Erythroblast (primary cell): ENCODE measurements around the gene PLA2G6.
"Not testable (repeated sequence)": the region's sequence is repeated elsewhere in the genome, so short reads cannot be mapped to it uniquely, and the experiment has no call there.

ENCODE experiments used
- DNase-seq, 2 experiments: peaks; one replicate each; lab custom pipeline; 2025; lab: John Stamatoyannopoulos, UW
- GATA1 ChIP-seq: IDR thresholded peaks from 2 replicates; pipeline ENCODE4 v1.6.1; 2011; ENCODE audit warnings: low read depth, mild to moderate bottlenecking, control low read depth, low read length, moderate library complexity
- POLR2A ChIP-seq: IDR thresholded peaks from 2 replicates; pipeline ENCODE4 v1.6.1; 2011; ENCODE audit warnings: mild to moderate bottlenecking, low read length

PLA2G6 gene

DNA sequence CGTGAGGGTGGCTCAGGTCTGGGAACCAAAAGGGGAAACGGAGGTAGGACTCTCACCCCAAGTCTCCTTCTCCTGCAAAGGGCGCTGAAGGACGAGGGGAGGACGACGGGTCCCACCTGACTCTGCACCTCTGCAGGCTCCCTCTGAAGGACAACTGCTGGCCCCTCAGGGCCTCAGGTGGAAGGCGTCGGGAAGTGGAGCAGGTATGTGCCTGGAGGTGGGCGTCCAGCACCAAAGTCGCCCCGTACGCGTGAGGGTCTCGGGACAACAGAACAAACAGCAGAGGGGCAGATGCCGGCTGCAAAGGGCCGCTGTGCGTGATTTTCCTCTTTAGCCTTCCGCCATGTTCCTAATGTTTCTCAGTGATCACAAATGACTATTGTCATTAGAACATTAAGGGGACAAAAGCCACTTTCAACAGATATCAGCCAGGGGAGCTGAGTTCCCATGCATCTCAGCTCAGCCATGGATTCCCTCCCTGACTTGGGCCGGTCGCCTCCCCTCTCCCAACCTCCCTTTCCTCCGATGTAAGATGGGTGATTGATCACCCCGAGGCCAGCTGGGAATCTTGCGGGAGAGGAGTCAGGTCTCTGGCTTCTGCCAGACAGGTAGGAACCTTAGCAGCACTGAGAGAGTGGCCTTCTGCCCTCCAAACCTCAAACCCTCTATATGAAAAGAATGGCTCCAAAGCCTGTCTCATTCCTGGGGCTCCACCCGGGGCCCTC, 98.5 kb downstream of the PLA2G6 start:
- DNase-seq: no peak
- TF ChIP-seq POLR2A (no peak), GATA1 (no peak)

DNA sequence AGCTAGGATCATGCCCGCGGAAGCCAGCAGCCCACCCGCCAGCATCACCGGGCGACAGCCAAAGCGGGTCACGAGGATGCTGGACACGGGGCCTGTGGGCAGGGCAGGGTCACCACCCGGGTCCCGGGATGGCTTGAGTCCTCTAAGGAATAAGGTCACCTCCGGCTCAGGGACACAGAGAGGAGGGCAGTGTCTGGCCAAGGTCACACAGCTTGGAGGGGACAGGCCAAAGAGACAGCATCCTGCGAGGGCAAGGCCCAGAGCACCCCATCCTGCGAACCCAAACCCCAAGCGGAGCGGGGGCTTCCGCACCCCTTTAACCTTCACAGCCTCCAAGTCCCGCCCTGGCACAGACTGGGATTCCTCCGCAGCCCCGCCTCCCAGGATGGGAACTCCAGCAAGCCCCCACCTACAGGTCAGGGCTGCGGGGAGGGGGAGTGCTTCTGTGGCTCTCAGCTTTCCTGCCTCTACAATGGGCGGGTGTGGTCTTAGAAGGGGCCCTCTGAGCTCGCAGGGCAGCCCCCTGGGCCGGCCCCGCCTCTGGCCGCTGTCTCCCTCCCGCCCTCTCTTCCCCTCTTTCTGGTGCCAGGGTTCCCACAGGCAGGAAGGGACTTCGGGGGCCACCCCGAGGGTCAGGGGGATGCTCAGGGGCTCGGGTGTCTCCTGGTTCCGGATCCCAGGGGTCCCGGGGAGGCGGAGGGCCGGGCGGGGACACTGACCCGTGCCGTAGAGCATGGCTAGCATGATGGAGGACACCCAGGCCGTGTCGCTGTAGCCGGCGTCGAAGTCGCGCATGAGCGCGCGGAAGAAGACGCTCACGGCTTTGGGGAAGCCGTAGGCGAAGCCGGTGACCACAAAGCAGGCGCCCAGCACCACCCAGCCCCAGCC, 99.4 kb downstream of the PLA2G6 start:
- TF ChIP-seq POLR2A: no peak
- no peak for TF ChIP-seq GATA1
- no peak for DNase-seq

DNA sequence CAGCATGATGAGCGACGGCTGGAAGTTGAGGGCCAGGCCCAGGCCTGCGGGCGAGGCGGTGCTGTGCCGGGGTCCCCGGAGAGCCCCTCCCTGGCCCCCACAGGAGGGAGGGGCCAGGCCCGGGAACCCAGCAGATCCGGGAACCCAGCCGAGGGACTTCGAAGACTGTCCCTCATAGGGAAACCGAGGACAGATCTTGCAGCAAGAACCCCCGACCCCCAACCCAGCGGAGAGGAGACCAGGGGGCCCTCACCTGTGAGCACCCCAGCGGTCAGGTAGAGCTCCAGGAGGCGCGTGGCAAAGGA, 100.0 kb downstream of the PLA2G6 start:
- no peak for DNase-seq
- TF ChIP-seq GATA1: no peak

DNA sequence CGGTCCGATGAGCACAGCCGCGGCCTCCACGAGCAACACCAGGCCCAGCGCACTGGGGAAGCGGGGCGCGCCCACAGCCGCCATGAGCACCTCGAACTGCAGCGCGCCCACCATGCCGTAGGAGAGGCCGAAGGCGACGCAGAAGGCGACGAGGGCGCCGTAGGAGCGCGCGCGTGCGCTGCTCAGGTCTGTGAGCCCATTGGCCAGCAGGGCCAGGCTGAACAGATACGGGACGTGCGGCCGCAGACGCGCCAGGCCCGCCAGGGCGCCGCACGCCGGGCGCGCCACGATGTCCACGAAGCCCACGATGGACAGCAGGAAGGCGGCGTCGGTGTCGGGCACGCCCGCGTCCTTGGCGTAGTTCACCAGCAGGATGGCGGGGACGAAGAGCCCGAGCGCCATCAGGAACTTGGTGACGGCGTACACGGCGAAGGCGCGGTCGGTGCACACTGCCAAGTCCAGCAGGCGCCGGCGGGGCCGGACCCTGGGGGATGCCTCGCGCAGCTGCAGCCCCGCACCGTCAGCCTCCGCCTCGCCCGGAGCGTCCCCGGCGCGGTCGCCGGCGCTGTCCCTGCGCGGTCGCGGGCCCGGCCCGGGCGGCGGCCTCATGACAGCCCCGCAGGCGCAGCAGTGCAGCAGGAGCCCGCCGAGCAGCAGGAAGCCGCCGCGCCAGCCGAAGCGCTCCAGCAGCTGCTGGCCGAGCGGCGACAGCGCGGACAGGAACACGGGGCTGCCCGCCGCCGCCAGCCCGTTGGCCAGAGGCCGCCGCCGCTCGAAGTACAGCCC, 100.6 kb downstream of the PLA2G6 start:
- TF ChIP-seq POLR2A: no peak
- DNase-seq: peak; percentile 32 to 35

DNA sequence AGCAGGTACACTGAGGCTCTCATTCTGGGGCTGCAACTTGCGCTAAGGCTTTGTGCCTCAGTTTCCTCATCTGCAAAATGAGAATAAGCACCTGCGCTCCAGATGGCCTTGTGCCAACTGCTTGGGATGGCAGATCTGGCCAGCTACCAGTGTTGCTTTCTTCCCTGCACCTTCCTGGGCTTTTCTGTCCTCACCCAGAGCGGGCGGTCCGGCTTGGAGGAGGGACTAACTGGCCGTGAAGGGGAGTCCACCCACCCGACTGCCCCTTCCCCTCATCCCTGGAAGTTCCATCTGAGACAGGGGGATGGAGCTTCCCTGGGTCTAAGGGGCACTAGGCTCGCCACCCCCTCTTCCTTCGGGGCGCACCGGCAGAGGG, 101.2 kb downstream of the PLA2G6 start:
- no peak for DNase-seq
- TF ChIP-seq POLR2A: no peak
- no peak for TF ChIP-seq GATA1

DNA sequence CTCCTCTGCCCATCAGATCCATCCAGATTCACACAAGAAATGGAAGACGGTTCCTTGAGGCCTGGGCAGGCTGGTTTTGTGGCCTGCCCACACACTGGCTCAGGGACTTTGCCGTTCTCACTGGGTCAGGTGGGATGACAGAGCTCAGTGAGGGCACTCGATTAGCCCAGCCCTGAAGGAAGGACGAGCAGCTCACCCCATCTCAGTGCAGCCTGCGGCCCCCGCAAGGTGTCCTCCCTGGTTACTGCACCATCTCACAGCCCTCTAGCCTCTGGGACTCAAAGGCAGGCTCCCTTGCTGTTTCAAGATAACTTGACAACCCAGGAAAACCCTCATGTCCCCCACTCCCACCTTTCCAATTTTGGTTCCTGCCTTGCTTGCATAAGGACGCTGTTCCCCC, 101.8 kb downstream of the PLA2G6 start:
- no peak for DNase-seq
- TF ChIP-seq POLR2A: no peak
- no peak for TF ChIP-seq GATA1

DNA sequence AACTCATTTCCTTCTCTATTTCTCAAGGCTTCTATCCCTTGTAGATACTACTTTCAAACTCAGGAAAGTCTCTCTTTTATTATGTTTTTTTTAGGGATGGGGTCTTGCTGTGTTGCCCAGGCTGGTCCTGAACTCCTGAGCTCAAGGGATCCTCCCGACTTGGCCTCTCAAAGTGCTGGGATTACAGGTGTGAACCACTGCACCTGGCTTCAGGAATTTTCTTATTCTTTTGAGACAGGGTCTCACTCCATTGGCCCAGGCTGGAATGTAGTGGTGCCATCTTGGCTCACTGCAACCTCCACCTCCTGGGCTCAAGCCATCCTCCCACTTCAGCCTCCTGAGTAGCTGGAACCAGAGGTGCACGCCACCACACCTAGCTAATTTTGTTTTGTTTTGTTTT, 102.4 kb downstream of the PLA2G6 start:
- not testable (repeated sequence) for DNase-seq

DNA sequence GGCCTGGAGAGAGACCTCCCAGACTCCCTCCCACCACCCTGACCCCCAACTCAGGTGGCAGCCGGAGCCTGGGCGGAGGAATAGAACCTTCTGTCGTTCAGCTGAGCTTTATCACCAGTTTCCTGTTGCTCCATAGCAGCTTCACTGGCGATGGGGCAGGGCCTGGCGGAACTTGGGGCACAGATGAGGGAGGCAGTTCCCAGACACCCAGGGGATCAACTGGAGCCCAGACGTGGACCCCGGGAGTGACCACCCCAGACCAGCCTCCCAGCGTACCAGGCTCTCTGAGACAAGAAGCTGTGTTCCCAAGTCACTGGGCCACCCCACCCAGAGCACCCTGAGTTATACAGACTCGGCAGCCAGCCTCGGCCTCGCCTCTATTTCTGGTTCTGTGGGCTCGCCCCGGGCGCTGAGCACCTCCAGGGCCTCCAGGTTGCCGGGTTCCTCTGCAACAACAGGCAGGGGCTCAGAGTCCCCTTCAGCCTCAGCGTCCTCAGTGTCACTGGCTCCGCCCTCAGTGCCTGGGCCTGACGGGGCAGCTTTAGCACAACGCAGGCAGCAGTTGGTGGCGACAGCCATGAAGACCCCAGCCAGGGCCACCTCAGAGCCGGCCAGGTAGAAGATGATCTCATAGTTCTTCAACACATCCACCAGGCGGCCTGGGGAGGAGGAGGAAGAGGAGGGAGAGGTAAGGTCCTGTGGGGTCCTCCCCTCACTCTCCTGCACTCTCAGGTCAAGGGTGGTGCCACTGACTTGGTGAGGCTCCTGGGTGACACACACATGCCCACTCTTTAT, 103.4 kb downstream of the PLA2G6 start:
- no peak for TF ChIP-seq POLR2A
- TF ChIP-seq GATA1: no peak
- no peak for DNase-seq

DNA sequence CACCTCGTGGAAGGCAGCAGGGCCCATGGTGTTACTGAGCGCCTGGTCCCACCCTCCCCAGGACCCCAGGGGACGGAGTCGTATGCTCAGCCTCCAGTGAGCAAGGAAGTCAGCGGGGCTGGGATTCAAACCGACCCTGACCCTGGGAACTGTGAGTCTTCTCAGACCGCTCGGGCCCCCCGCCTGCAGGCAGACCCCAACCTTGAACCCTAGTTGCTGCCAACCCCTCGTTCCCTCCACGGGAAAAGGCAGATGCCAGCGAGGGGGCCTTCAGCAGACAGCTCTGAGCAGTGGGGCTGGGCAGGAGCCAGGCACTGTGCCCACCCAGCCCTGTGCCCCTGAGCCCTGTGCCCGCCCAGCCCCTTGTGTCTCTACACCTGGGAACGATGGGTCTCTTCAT, 104.0 kb downstream of the PLA2G6 start:
- no peak for DNase-seq

DNA sequence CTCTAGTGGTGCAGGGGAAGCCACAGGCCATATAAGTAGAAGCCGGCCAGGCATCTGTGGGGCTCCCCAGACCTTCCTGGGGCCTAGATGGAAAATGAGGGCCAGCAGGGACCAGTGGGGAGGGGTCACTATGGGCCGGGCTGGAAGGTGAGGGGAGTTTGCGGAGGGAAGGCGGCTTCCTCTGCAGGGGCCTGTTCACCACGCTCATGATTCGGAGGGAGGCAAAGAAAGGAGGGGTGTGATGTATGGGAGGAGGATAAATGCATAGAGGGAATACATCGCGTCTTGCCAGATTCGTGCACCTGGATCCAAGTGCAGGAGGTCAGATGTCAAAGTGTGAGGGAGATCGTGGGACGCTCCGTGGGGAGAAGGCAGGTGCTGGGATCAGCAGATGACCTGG, 104.5 kb downstream of the PLA2G6 start:
- DNase-seq: no peak
- TF ChIP-seq GATA1: no peak
- TF ChIP-seq POLR2A: no peak

More for the DNA sequence above, 104.0 kb downstream of the PLA2G6 start:
- TF ChIP-seq POLR2A (no peak), GATA1 (no peak)

DNA sequence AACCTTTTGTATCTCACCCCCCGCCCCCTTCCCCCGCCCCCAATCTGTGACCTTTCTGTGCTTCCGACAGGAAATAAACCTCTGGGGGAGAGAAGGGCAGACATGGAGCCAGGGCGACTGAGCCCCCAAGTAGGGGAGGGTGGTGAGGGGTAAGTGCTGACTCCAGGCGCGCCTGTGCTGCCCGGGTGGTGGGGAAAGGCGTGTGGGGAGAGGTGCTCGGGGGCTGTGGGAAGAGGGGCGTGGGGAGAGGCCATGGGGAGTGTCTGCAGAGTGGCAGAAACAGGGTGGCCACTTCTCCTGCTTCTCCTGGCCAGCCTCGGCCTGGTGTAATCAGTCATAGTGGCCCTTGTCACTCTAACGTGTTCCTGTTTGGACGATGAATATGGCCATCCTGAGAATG, 105.7 kb downstream of the PLA2G6 start:
- no peak for DNase-seq

DNA sequence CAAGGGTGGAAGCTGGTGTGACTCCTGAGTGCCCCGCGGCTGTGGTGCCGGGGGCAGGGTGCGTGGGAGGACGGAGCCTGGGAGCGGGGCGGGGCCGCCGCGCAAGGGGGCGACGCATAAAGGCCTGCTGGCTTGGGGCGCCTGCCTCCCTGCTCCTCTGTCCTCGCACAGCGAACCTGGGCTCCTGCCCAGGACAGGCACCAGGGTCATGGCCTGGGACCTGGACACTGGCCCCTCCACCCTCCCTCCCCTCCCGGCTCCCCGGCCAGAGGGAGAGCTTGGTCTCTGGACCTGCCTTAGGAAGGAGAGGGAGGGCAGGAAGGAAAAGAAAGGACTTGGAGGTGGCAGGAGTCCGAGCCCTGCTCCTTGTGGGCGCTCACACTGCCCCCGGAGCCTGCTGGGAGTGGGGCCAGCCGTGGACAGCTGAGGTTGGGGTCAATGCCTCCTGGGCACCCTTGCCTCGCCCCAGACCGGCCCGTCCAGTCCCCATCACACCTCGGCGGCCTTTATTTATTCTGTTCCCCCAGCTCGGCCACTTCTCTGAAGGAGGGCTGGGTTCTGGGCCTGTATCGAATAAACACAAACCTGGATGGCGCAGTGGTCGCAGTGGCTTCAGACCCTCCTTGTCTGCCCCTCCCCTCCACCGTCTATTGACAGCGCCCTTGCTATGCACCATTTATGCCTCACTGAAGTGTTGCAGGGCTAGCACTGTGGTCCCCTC, 106.4 kb downstream of the PLA2G6 start:
- TF ChIP-seq POLR2A (no peak), GATA1 (no peak)
- no peak for DNase-seq

More for the DNA sequence above, 105.7 kb downstream of the PLA2G6 start:
- TF ChIP-seq GATA1 (no peak), POLR2A (no peak)
